IPS-18c (cell line): ENCODE measurements around the gene LMF2.

ENCODE experiments used
- H3K4me3 ChIP-seq: 2 replicates; pipeline ENCODE4 v1.7.0; 2013; ENCODE audit warnings: low read depth, mild to moderate bottlenecking, low read length, moderate library complexity; ENCODE audit not compliant: insufficient read depth
- H3K9me3 ChIP-seq: one replicate; pipeline ENCODE4 v1.6.1; 2013; ENCODE audit warnings: mild to moderate bottlenecking, low read length, moderate library complexity; ENCODE audit not compliant: control insufficient read depth, insufficient read depth

LMF2 gene

DNA sequence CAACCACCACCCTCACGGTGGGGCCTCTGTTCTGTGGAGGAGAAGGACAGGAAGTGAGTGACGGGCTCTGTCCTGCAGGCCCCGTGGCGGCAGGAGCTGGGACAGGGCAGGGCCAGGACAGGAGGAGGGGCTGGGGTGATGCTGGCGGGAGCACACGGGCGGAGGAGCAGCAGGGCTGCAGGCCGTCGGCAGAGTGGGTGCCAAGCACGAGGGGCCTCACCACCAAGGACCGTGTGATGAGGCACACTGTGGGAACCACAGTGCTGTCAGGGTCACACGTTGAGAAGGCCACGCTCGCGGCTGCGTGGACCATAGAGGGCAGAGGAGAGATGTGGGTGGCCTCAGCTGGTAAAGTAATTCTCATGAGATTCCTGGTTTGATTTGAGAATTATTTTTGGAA is 9.4 kb upstream of the LMF2 start:
- Histone ChIP-seq H3K9me3 (no peaks in the 10 kb centered on the region), H3K4me3 (no peak overlapping the region)

GRCh38 chr22:50516068-50516467 is 8.6 kb upstream of the LMF2 start:
- Histone ChIP-seq H3K4me3 (no peak overlapping the region), H3K9me3 (no peaks in the 10 kb centered on the region)

GRCh38 chr22:50513175-50513574 is 5.7 kb upstream of the LMF2 start:
- H3K9me3 ChIP-seq: no peaks in the 10 kb centered on the region
- H3K4me3 ChIP-seq: no peak overlapping the region

GRCh38 chr22:50508897-50509296 is 1.4 kb upstream of the LMF2 start:
- peaks cover 3% of the 10 kb centered on the region for H3K9me3 ChIP-seq
- H3K4me3 ChIP-seq: peak overlapping the region; percentile 87

DNA sequence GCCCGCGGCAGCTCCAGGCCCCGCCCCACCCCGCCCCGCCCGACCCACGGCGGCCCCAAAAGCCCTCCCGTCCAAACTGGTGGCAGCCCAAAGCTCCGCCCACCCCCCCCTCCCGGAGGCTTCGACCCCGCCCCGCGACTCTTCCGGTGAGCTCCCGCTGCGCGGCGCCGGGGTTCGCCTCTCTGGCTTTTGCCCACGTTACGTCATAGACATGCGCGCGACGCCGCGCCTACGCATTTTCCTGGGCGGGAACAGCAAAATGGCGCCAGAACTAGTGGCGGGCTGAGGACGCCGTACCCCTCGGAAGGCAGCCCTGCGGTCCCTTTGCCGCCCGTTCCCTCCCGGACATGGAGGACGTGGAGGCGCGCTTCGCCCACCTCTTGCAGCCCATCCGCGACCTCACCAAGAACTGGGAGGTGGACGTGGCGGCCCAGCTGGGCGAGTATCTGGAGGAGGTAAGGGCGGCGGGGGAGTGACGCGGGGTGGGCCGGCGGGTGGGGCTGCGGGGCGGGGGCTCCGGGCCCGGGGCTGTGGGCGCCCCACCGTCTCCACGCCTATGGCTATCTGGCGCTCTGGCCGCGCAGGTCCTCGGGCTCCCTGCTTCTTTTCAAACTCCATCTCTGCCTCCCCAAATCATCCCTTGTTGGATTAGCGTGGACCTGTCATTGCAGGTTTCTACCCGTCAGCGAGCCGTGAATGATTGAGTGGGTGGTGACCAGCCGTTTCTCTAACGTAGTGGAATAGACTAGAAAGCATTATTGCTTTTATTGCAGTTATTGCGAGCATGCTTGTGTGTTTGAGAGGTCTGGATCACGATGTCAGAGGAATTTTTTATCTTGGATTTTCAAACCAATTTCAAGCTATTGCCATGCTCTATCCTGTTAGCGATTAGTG is 736 bp upstream of the LMF2 start, which contains the start of gene NCAPH2:
TSS of gene NCAPH2 (plus strand) at position 234 of the 894 bp plus-strand sequence. CDS start at position 348, 114 bp downstream.
- Histone ChIP-seq H3K4me3 (peak within 1 kb of the TSS; percentile 87), H3K9me3 (peaks cover 3% of the 10 kb centered on the region)

DNA sequence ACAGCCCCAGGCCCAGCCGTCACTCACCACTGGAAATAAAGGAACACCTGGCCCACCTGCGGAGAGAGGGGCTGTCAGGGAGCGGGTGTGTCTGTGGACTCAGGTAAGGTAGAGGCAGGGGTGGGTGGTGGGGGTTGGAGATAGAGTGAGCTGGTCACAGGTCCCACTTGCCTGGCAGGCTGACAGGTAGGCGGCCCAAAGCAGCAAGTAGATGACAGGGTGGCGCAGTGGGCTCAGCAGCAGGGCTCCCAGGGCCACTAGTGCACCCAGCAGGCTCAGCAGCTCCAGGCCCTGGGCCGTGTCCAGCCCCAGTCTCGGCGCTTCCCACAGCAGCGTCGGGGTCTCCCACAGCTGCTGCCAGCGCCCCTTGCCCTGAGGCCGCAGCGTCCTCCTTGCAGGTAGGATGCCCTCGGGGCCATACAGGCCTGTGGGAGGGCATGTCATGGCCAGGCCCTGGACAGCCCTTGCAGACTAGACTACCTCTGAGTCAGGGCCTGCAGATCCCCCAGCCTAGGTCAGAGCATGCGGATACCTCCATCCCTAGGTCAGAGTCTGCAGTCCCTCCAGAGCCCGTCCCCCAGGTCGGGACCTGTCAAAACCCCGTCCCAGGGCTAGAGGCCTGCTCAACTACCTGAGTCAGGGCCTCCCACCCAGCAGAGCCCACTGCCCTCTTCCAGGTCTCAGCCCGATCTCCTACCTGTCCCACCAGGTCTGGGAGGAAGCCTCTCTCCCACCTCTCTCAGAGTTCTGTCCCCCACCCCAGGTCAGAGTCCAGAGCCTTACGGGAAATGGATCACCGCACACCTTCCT is 686 bp downstream of the LMF2 start:
- peak overlapping the region; percentile 85 for H3K4me3 ChIP-seq

GRCh38 chr22:50505776-50506610 is 1.5 kb downstream of the LMF2 start:
- Histone ChIP-seq H3K9me3 (peaks cover 3% of the 10 kb centered on the region), H3K4me3 (peak overlapping the region; percentile 85; the same call in 1 of the 2 replicates)

More for the DNA sequence above, 686 bp downstream of the LMF2 start:
- peaks cover 3% of the 10 kb centered on the region for H3K9me3 ChIP-seq

DNA sequence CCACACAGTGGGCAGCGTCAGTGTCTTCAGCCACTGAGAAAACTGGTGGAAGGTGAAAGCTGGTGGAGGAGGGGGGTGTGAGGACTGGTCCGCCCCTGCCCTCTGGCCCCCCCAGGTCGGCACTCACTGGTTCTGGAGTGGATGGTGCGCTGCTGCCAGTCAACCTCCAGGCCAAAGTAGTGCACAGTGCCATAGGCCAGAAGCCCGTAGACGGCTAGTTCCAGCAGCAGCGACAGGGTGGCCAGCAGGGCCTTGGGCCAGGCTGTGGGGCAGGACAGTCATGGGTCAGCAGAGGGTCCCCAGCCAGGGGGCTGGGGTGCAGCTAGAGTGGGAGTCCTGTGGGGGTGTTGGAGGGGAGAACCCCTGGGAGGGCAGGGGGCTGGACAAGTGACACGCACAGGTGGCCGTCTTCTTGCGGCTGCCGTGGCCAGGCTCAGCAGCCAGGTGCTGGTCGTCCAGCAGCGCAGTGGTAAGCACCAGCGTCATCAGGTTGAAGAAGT is 2.2 kb downstream of the LMF2 start:
- H3K4me3 ChIP-seq: no peak overlapping the region
- peaks cover 3% of the 10 kb centered on the region for H3K9me3 ChIP-seq

DNA sequence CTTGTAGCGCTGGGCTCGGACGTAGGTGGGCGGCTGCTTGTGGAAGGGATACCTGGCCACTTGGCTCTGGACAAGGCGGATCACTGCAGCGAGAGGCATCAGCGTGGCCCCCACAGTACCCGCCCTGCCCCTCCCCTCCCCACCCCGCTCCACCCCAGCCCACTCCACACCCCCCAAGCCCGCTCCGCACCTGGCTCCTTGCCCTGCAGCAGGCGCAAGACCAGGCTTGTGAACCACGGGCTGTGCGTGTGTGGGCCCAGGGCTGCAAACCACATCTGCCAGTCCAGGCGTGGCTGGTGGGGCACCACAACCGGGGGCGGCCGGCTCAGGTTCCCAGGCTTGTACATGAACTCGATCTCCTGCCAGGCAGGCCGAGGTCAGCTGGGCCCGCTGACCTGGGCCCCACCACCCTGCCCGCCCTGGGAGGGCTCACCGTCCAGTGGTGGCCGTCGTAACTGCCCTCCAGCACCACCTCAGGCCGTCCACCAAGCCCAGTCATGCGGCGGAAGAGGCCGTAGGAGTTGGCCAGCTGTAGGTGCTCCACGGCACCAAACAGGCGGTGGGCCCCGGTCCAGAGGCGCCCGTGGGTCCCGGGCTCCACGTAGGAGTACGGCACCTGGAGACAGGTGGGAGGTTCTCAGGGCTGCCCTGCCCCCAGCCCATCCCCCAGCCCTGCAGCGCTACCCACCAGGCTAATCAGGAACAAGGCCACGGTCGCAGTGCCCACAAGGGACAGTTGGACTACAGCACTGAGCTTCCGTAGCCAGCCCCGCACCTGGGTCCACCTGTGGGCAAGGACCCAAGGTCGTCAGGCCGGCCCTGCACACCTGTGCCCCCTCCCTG is 2.9 kb downstream of the LMF2 start:
- Histone ChIP-seq H3K4me3 (no peak overlapping the region), H3K9me3 (peaks cover 3% of the 10 kb centered on the region)

DNA sequence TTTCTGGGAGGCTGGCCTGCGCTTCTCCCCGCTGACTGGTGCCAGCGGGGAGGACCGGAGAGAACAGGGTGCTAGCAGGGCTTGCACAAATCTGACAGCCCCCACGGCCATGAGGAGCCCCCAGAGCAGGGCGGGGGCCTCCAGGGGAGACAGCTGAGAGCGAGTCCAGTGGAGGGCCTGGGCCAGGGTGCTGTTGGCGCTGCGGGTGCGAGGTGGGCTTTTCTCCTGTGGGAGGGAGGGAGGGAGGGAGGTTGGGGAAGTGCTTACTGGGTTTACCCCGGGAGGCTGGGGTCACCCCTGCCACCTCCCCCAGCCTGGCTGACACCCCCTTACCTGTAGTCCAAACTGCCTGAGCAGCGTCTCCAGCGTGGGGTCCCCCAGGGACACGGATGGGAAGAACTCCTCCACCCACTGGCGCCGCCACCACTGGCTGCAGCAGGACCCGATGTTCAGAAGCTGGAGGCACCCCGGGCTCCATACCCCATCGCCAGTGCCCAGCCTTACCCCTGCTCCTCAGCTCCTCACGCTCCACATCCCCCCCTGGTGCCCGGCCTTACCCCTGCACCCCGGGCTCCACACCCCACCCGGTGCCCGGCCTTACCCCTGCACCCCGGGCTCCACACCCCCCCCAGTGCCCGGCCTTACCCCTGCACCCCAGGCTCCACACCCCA is 3.9 kb downstream of the LMF2 start:
- Histone ChIP-seq H3K4me3 (no peak overlapping the region), H3K9me3 (peaks cover 3% of the 10 kb centered on the region)

GRCh38 chr22:50502628-50503474 is 4.7 kb downstream of the LMF2 start:
- no peak overlapping the region for H3K4me3 ChIP-seq
- H3K9me3 ChIP-seq: peaks cover 3% of the 10 kb centered on the region

DNA sequence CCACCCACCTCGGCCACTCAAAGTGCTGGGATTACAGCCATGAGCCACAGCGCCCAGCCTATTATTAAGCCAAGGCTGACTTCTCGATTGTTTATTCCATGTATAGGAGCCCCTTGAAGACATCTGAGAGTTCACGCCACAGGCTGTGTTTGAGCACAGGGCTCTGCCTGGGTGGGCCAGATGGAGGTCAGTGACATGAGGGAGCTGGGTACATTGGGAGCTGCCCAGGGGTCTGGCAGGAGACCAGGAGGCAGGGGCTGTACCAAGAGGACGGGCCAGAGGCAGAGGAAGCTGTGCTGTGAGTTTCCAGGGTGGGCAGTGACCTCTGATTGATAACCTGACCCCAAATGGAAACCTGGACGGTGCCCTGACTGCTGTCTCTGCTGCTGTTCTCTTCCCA is 5.4 kb downstream of the LMF2 start:
- Histone ChIP-seq H3K9me3 (no peaks in the 10 kb centered on the region), H3K4me3 (no peak overlapping the region)

- H3K4me3 ChIP-seq: no peak overlapping the region
Measured at GRCh38 chr22:50500452-50500851, 7.0 kb downstream of the LMF2 start.

GRCh38 chr22:50498322-50498890 is 9.1 kb downstream of the LMF2 start:
- Histone ChIP-seq H3K4me3 (no peak overlapping the region; the same call in 1 of the 2 replicates), H3K9me3 (no peaks in the 10 kb centered on the region)

More at GRCh38 chr22:50500452-50500851, 7.0 kb downstream of the LMF2 start:
- no peaks in the 10 kb centered on the region for H3K9me3 ChIP-seq

GRCh38 chr22:50497093-50497492 is 10.4 kb downstream of the LMF2 start:
- no peak overlapping the region for H3K4me3 ChIP-seq
- H3K9me3 ChIP-seq: no peaks in the 10 kb centered on the region
